ENCODE results near the gene PPP1R26.

GRCh38 chr9:135468854-135469521 is 10.6 kb upstream of the PPP1R26 start:
- TF ChIP-seq ZNF441 (CRISPR knock-in tag; IDR thresholded peaks at IDR 0.05; ENCODE audit: borderline replicate concordance) = no peak
- no peak for TF ChIP-seq CTCF (CRISPR knock-in tag; IDR thresholded peaks at IDR 0.05)
- TF ChIP-seq EZH2 (conservative IDR thresholded peaks at IDR 0.05; ENCODE audit: low read depth, low read length) = no peak
- no peak for TF ChIP-seq REST (IDR thresholded peaks at IDR 0.05; ENCODE audit: borderline replicate concordance in 1 of 2, low read depth in 1 of 2, low read length in 2 of 2)
- TF ChIP-seq HDAC6 (IDR thresholded peaks at IDR 0.05; ENCODE audit: low read depth, low read length) = no peak
- TF ChIP-seq STAT6 (CRISPR knock-in tag; IDR thresholded peaks at IDR 0.05; ENCODE audit: borderline replicate concordance) = no peak
- TF ChIP-seq FOXK2 (IDR thresholded peaks at IDR 0.05) = no peak
- TF ChIP-seq YY1 (IDR thresholded peaks at IDR 0.05; ENCODE audit: insufficient read depth, insufficient replicate concordance, low read depth, low read length) = no peak

Measured in HepG2 (cell line).